Stimulated activated CD4-positive, alpha-beta T cell treated with anti-CD3 and anti-CD28 coated beads, Interleukin-4, amount 100 ng/mL, for 48 hours (primary cell): Measurements from ENCODE around the gene CDH23.

Experiments
- DNase-seq, 2 donors: peaks; one replicate each; pipeline ENCODE4 v3.0.0-alpha.2; 2020; ENCODE audit warnings: low read depth in 2 of 2

The CDH23 gene

GRCh38 chr10:71816421-71816851, 419.7 kb downstream of the CDH23 start:
- no peak for DNase-seq

- DNase-seq = no peak
Observed at GRCh38 chr10:71816936-71817618, 420.4 kb downstream of the CDH23 start.

GRCh38 chr10:71817831-71818655, 421.3 kb downstream of the CDH23 start:
- DNase-seq = no peak

DNA sequence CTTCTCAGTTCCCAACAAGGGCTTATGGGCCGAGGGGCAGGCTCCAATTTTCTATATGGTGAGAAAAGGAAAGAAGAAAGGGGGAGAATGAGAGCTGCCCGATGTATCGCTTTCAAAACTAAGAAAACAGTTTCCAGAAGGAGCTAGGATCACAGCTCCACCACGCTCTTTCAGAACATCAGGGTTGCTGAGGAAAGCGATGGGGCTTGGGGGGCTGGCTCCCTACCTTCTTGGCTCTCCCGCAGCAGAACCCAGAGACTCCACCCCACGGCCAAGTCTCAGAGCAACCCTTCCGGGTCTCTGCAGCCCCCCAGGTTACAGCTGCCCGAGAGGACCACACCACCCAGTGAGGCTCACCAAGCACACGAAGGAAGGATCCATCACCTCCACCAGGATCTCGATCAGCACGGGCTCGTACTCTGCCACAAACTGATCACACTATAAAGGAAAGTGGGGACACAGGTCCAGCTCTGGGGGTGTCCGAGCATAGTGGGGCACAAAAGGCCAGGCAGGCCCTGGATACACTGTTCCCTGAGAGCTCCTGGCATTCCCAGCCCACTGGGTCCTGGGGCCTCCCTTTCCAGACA, 422.0 kb downstream of the CDH23 start:
- DNase-seq = no peak

- no peak for DNase-seq
Observed at GRCh38 chr10:71819441-71819861, 422.7 kb downstream of the CDH23 start.

DNA sequence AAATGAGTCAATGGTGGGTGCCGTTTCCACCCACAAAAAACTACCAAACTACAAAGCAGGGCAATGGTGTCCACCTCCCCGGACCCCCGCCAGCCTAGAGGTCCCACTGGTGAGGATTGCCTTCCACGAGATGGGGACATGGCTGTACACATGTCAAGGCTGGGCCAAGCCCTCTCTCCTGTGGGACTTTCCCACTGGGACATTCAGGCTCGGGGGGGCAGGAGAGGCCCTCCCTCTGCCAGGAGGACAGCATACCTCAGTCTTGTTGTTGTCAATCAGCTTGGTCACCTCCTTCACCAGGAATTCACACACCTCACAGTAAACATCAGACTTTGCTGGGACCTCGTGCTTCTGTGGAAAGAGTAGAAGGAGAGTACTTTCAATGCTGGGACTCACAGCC, 423.3 kb downstream of the CDH23 start:
- DNase-seq = no peak

DNA sequence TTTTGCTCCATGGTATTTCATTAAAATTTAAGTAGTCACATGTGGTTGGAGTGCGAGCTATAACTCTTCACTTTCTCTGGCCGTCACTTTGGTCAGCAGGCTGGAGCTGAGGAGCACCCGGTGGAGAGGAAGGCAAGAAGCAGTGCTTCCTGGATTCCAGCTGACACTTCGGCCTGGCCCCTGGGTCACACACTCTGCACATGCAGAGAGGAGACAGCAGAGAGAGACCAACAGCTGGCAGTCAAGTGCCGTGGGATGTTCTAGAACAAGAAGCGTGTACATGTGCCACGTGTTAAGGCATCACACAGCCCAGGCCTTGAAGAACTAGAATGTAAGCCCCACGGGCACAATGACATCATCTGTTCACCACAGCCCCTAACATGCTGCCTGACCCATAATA, 424.2 kb downstream of the CDH23 start:
- DNase-seq = no peak

GRCh38 chr10:71821909-71822763, 425.4 kb downstream of the CDH23 start:
- DNase-seq = no peak

DNA sequence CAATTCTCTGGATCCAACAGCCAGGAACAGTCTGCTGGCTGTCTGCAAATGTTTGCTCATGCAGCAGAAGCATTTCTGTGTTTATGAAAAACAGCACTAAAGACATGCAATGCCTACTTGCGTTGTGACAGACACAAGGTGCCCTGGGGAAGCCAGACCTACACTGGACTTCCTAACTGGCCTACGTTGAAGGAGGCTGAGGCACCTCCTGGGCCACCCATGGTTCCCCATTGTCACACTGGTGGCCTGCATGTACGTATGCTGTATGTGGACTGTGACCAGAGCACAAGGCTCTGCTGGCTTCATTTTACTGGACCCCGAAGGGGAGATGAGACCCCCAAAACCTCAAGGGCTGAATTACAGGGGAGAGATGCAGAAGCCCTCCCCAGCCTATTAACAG, 426.6 kb downstream of the CDH23 start:
- no peak for DNase-seq

GRCh38 chr10:71824333-71824732, 427.6 kb downstream of the CDH23 start:
- no peak for DNase-seq

DNA sequence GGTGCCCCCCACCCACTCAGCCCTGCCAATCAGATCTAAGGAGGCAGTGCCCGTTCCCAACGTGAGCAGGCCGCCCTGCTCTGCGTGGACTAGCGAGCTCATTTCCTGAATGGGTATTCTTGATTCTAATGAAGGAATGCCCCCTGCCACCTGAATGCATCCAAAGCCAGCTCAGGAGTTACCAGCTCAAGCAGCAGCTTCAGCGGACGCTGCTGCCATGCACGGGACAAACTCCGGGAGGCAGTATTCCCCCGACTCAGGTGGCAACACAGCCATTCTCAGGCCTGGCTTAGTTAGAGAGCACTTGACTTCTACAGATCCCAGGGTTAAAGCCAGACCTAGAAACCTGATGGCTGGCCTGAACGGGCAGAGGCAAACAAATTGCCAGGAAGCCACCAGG, 428.5 kb downstream of the CDH23 start:
- no peak for DNase-seq

- DNase-seq = no peak
Observed at GRCh38 chr10:71827852-71828251, 431.1 kb downstream of the CDH23 start.

- DNase-seq = no peak
Observed at GRCh38 chr10:71828702-71829101, 432.0 kb downstream of the CDH23 start.

DNA sequence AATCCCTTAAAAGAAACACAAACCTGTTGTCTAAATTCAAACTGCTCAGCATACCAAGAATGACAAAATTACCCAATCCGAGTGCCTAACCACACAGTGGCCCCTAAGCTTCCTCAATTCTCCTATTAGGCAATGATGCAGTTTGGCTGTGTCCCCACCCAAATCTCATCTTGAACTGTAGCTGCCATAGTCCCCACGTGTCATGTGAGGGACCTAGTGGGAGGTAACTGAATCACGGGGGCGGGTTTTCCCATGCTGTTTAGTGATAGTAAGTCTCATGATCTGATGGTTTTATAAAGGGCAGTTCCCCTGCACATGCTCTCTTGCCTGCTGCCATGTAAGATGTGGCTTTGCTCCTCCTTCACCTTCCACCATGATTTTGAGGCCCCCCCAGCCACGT, 432.5 kb downstream of the CDH23 start:
- DNase-seq = no peak

DNA sequence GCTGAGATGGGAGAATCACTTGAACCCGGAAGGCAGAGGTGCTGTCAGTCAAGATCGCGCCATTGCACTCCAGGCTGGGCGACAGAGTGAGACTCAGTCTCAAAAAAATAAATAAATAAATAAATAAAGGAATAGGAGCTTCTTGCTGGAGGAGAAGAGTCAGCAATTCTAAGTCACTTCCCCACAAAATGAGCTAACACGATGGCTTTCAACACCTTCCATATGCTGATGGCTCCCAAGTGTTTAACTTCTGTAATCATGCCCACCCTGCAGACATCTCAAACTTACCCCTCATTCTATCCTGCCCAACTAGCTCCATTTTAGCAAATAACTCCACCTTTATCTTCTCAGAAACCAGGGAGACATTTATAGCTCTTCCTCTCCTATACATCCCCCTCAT, 433.2 kb downstream of the CDH23 start:
- no peak for DNase-seq

GRCh38 chr10:71830726-71831125, 434.0 kb downstream of the CDH23 start:
- no peak for DNase-seq

DNA sequence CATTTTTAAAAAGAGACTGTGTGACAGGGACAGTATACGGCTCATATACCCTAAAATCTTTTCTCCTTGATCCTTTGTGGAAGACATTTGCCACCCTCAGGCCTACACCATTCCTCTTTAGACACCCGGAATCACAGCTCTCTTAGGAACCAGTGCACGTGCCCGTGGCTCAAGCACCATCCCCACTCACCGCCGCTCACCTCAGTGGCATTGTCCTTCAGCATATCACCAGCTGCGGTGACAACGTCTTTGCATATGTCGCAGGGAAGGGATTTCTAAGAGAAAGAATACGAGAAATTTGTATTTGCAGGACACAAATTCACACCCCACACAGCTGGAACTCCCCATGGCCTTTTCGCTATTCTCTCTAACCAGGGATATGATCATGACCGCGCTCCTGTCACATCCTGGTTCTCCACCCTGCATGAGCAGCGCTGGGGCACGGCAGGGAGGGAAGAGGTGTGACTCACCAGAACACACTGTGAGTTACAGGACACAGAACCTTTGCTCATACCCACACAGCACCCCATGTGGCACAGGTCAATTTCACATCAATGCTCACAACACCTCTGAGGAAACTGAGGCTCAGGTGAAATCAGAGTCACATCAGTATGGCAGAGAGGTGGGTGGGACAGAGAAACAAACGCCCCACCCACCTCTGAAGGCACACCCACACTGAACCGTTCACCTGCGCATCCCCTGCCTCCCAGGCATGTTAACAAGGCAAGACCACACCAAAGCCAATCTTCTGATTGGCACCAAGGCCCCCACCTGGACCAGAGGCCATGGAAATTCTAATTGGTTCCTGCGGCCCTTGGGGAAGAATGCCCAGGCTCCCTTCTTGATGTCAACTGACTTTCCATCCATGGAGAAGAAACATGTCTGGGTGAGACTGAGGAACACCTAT, 435.2 kb downstream of the CDH23 start:
- DNase-seq = no peak

- no peak for DNase-seq
Observed at GRCh38 chr10:71832967-71833366, 436.2 kb downstream of the CDH23 start.

DNA sequence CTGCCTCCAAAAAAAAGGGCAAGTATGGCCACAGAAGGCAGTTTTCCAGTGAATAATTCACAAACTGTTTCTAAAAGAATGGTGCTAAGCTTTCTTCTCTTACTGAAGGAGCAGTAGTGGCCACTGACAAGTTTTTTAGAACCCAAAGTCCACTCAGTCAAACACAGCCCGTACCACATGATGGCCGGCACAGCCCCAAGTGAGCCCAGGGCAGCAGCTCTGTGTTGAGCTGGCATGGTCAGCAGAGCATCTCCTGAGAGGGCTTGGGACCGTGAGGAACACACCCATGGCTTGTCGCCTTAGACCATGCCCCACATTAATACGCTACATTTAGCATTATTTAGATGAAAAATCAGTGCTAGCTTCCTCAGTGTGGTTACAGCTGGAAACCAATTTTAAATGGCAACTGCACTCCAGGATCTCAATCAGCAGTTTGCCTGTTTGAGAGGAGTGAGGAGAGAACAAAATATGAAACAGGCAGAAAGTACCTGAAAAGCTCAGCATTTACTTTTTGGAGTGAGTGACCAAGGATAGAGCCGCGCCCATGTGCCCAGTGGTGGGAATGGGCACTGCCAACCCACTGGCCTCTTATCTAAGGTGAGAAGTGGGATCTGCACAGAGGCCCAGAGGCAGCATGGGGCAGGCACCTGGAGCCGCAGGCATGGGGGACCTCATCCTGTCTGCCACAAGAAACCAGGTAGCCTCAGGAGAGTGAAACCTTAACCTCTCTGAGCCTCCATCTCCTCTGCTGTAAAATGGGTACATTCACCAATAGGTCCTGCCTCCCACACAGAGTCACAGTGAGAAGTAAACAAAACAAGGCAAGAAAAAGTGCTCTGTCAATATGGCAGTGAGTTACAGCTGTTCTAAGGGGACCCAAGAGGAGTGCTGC, 437.0 kb downstream of the CDH23 start:
- DNase-seq = no peak

GRCh38 chr10:71834343-71834674, 437.6 kb downstream of the CDH23 start:
- DNase-seq = no peak
